ENCODE data around the gene GPBP1L1. TPM values are rescaled to one million over a fixed set of nuclear protein-coding genes. Genes with fewer than 3 reads are reported as not detected.
"Not testable (repeated sequence)": the region's sequence is repeated elsewhere in the genome, so short reads cannot be mapped to it uniquely, and the experiment has no call there.

Gene GPBP1L1
- total and polyA plus RNA-seq, 10 donors = 36.3 to 174 (median 130) TPM

DNA sequence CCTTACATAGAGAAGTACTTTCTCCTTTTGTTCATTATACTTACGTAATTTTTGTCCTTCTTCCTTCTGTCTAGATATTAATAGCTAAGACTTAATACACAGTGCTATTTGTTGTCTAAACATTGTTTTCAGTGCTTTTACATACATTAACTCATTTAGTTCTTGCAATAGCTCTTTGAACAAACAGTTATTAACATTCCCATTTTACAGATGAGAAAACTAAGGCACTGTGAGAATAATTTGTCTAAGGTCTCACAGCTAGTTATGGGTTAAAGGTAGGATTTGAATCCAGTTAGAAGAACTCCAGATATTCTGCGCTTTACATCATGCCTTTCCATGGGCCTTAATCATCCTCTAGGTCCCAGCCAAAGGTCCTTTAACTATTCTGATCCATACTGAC is 82.1 kb downstream of the GPBP1L1 start:
- no peaks in the 10 kb centered on the region for H3K9me3 ChIP-seq
- H3K27me3 ChIP-seq (replicated peaks in 1 of 7) = no peaks in the 10 kb centered on the region
- no peak for DNase-seq
- 95 to 98% (median 98%) methylated on average over 2 of the region's 2 CpGs for WGBS, 5 donors
- TF ChIP-seq, protein P1, sequence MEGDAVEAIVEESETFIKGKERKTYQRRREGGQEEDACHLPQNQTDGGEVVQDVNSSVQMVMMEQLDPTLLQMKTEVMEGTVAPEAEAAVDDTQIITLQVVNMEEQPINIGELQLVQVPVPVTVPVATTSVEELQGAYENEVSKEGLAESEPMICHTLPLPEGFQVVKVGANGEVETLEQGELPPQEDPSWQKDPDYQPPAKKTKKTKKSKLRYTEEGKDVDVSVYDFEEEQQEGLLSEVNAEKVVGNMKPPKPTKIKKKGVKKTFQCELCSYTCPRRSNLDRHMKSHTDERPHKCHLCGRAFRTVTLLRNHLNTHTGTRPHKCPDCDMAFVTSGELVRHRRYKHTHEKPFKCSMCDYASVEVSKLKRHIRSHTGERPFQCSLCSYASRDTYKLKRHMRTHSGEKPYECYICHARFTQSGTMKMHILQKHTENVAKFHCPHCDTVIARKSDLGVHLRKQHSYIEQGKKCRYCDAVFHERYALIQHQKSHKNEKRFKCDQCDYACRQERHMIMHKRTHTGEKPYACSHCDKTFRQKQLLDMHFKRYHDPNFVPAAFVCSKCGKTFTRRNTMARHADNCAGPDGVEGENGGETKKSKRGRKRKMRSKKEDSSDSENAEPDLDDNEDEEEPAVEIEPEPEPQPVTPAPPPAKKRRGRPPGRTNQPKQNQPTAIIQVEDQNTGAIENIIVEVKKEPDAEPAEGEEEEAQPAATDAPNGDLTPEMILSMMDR (IDR thresholded peaks at IDR 0.05 in 8 of 11, conservative IDR thresholded peaks at IDR 0.05 in 3 of 11) = no peak
- no peak for TF ChIP-seq POLR2AphosphoS5 (IDR thresholded peaks at IDR 0.05)
- TF ChIP-seq POLR2A (IDR thresholded peaks at IDR 0.05) = no peak
- intact Hi-C loops (cut with DNase I; ENCODE audit: low total_unique reads) = no loop called here
- peaks cover 0 to 77% (median 35%) of the 10 kb centered on the region in 6 donors for H3K36me3 ChIP-seq
- peaks cover 15 to 55% (median 27%) of the 10 kb centered on the region in 6 donors for H3K4me1 ChIP-seq
- H3K27ac ChIP-seq = no peak overlapping the region
- no peak overlapping the region for H3K4me3 ChIP-seq

DNA sequence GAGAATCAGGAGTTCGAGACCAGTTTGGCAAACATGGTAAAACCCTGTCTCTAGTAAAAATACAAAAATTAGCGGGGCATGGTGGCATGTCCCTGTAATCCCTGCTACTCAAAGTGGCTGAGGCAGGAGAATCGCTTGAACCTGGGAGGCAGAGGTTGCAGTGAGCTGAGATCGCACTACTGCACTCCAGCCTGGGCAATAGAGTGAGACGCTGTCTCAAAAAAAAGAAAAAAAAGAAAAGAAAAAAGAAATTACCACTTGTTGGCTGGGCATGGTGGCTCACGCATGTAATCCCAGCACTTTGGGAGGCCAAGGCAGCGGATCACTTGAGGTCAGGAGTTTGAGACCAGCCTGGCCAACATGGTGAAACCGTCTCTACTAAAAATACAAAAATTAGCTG is 89.6 kb downstream of the GPBP1L1 start:
- intact Hi-C loops (cut with DNase I; ENCODE audit: low total_unique reads); H3K9me3 ChIP-seq; H3K27ac ChIP-seq; H3K4me3 ChIP-seq; H3K27me3 ChIP-seq (replicated peaks in 1 of 7); DNase-seq: not testable (repeated sequence)
- WGBS, 5 donors = 95 to 98% (median 96%) methylated on average over 8 of the region's 8 CpGs
- Histone ChIP-seq H3K4me1 (peaks cover 0 to 41% (median 0%) of the 10 kb centered on the region in 6 donors), H3K36me3 (peaks cover 0 to 75% (median 30%) of the 10 kb centered on the region in 6 donors)

DNA sequence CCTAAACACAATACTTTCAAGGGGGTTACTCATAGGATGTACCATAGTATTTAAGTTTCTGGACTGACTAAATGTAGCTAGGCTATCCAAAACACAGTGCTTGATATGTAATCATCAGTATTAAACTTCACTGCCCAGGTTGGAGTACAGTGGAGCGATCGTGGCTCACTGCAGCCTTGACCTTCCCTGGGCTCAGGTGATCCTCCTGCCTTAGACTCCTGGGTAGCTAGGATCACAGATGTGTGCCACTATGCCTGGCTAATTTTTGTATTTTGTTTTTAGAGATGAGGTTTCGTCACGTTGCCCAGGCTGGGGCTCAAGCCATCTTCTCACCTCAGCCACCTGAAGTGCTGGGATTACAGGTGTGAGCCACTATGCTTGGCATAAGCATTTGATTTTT is 91.9 kb downstream of the GPBP1L1 start:
- intact Hi-C loops (cut with DNase I; ENCODE audit: low total_unique reads) = no loop called here

DNA sequence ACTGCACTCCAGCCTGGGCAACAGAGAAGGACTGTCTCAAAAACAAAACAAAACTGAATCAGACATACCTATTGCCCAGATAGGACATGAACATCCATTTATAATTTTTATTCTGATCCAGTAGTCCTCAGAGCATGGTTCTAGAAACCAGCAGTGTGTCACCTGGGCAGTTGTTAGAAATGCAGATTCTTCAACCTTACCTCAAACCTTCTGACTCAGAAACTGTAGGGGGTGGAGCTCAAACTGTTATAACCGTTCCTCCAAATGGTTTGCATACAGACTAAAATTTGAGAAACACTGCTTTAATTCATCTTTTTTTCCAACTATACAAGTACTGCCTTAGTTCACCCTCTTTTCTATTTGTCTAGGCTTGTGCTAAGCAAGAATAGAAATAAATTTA is 96.5 kb downstream of the GPBP1L1 start:
- intact Hi-C loops (cut with DNase I; ENCODE audit: low total_unique reads) = no loop called here
- H3K4me1 ChIP-seq = peaks cover 22 to 77% (median 48%) of the 10 kb centered on the region in 6 donors

More for the DNA sequence above, 91.9 kb downstream of the GPBP1L1 start:
- Histone ChIP-seq H3K27ac (no peak overlapping the region), H3K9me3 (no peaks in the 10 kb centered on the region), H3K27me3 (replicated peaks in 1 of 7) (no peaks in the 10 kb centered on the region), H3K4me1 (peaks cover 1 to 46% (median 13%) of the 10 kb centered on the region in 6 donors), H3K36me3 (peaks cover 0 to 85% (median 34%) of the 10 kb centered on the region in 6 donors), H3K4me3 (no peak overlapping the region)
- TF ChIP-seq POLR2AphosphoS5 (IDR thresholded peaks at IDR 0.05) = no peak
- TF ChIP-seq, protein P1 (IDR thresholded peaks at IDR 0.05 in 8 of 11, conservative IDR thresholded peaks at IDR 0.05 in 3 of 11) = no peak
- no peak for TF ChIP-seq POLR2A (IDR thresholded peaks at IDR 0.05)
- no peak for DNase-seq
- 86 to 96% (median 89%) methylated on average over 4 of the region's 4 CpGs for WGBS, 5 donors

More for the DNA sequence above, 96.5 kb downstream of the GPBP1L1 start:
- TF ChIP-seq POLR2AphosphoS5 (IDR thresholded peaks at IDR 0.05) (no peak), POLR2A (IDR thresholded peaks at IDR 0.05) (no peak)
- TF ChIP-seq, protein P1 (IDR thresholded peaks at IDR 0.05 in 8 of 11, conservative IDR thresholded peaks at IDR 0.05 in 3 of 11) = no peak
- H3K27ac ChIP-seq = no peak overlapping the region
- WGBS, 5 donors = 41 to 64% (median 47%) methylated on average over 1 of the region's 1 CpG
- peaks cover 0 to 53% (median 28%) of the 10 kb centered on the region in 6 donors for H3K36me3 ChIP-seq
- peak overlapping the region in 1 of 8 donors; percentile 16 for H3K4me3 ChIP-seq
- H3K9me3 ChIP-seq = no peaks in the 10 kb centered on the region
- H3K27me3 ChIP-seq (replicated peaks in 1 of 7) = no peaks in the 10 kb centered on the region
- no peak for DNase-seq

Data from spleen (tissue), 11 donors.